Omental fat pad (tissue), 4 donors: ENCODE data around the gene KIRREL2. TPM values are rescaled to one million over a fixed set of nuclear protein-coding genes. Genes with fewer than 3 reads are reported as not detected.
A peak's percentile ranks its signal among the peaks of the same experiment; 100 is the strongest.

ENCODE experiments used
- ATAC-seq: fragments of 150-250 bp; one replicate; pipeline ENCODE4 v1.9.1; 2016; ENCODE audit warnings: mild to moderate bottlenecking, moderate library complexity; ENCODE audit not compliant: low FRiP score
- DNase-seq: peaks from one replicate; pipeline ENCODE4 v3.0.0-alpha.2; 2019; ENCODE audit warnings: low spot score
- CTCF ChIP-seq, 3 donors: fragments of 450-650 bp; IDR thresholded peaks; one replicate each; pipeline ENCODE4 v1.5.1; 2016 to 2017; ENCODE audit warnings: antibody characterized with exemption in 3 of 3, mild to moderate bottlenecking in 3 of 3, moderate library complexity in 2 of 3
- total RNA-seq, 4 donors: library from RNA; depleted of rRNA; stranded (reverse); fragments of >200 nt; gene quantifications; one replicate each; pipeline ENCODE4 v1.1.0, GENCODE V29; 2016

Gene KIRREL2
- total RNA-seq, 4 donors from 2014 or later, result 0.25 to 1.4 (median 0.48) TPM; not detected in 1

DNA sequence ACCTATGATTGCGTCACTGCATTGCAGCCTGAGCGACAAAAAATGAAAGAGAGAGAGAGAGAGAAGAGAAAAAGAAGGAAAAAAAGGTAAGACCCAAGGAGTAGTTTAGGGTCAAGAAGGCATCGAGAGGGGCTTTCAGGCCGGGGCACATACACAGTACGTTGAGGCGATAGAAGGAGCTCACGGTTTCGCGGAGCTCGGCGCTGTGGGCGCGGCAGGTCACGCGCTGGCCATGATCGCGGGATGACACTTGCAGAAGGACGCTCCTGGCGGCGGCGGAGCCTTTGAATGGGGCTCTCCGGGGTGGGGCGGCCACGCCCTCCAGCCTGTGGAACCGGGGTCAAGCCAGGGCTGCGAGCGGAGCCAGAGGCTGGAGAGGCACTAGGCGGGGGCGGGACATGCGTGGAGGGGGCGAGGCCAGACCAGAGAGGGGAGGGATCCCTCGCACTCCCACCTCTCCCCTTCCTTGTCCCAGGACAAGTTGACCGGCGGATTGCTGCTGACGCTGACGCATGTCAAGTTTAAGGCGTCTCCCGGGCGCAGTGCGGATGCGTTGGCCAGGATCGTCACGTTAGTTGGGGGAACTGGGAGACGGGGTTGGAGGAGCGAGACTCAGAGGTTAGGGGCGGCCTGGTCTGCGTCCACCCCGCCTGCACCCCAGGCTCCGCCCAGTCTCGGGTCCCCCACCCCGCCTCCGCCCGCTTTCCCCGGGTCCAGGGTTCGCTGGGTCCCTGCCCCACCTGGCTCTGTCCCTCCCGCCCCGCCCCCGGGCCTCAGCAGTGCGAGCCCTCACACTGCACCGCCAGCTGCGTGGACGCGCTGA, 11.3 kb upstream of the KIRREL2 start:
- ATAC-seq (peak; percentile 63), DNase-seq (no peak)
- TF ChIP-seq CTCF (IDR thresholded peaks at IDR 0.05), result no peak

DNA sequence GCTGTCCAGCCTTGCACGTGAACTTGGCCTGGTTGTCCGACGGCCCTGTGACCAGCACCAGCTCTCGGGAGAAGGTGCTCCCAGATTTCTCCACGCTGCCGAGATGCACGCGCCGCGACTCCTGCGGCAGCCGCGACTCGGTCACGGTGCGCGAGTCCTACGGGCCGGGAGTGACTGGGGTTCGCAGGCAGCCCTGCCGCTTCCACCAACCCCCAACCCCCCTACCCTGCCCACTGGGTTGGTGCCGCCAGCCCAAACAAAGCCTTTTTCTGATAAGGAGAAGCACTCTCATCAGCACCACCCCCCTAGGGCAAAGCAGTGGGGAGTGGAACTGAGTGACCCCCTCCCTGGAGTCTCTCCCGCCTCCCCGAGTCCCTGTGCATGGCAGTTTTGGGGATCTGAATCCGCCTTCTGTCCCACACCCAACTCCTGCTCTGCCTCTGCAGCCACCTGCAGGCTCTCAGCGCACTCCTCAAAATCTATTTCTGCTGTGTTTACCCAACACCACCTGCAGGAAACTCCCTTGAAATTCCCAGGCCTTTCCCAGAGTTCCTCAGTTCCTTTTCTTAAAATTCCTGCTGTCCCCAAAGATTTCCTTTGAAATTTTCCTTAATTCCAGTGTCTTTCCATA, 10.6 kb upstream of the KIRREL2 start:
- TF ChIP-seq CTCF (IDR thresholded peaks at IDR 0.05), result no peak
- ATAC-seq (no peak), DNase-seq (no peak)

DNA sequence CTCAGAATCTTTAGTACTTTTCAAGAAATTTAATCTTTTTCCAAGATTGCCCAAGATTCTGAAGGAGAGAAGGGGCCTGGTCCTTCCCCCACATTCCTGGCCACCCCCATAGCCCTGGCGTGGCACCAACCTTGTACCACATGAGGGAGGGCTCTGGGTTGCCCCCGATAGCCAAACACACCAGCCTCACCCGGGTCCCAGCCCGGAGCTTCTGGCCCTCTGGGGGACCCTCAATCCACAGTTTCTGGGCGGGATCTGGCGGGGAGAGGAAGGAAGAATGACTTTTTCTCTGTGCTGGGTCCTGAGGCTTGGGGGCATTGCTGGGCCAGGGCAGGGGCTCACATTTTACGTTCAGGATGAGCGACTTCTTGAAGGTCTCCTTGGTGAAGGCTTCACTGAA, 8.8 kb upstream of the KIRREL2 start:
- TF ChIP-seq CTCF (IDR thresholded peaks at IDR 0.05), result no peak
- DNase-seq (no peak), ATAC-seq (no peak)

GRCh38 chr19:35848486-35848885, 8.2 kb upstream of the KIRREL2 start:
- DNase-seq (no peak), ATAC-seq (no peak)
- no peak for TF ChIP-seq CTCF (IDR thresholded peaks at IDR 0.05)

DNA sequence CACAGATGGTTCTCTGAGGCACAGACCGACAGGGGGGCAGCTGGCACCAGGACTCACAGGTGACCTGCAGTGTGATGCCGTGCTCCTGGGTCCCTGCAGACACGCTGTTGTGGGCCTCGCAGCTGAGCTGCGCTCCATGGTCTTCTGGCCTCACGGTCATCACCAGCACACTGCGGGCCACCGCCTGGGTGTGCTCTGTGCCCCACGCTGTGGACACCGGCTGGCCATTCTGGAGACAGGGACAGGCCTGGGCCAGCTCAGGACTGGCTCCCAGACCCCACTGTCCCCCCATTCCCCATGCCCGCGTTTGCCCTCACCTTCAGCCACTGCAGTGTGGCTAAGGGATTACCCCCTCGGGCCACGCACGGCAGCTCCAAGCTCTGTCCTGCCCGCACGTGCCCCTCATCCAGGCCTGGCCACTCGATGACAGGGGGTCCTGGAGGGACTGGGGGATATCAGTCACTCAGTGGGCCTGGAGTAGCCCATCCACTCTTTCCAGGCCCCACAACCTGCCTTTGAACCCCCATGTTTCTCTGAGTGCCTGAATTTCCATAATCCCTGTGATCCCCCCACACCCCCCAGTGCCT, 7.7 kb upstream of the KIRREL2 start:
- no peak for TF ChIP-seq CTCF (IDR thresholded peaks at IDR 0.05)
- DNase-seq (no peak), ATAC-seq (no peak)

DNA sequence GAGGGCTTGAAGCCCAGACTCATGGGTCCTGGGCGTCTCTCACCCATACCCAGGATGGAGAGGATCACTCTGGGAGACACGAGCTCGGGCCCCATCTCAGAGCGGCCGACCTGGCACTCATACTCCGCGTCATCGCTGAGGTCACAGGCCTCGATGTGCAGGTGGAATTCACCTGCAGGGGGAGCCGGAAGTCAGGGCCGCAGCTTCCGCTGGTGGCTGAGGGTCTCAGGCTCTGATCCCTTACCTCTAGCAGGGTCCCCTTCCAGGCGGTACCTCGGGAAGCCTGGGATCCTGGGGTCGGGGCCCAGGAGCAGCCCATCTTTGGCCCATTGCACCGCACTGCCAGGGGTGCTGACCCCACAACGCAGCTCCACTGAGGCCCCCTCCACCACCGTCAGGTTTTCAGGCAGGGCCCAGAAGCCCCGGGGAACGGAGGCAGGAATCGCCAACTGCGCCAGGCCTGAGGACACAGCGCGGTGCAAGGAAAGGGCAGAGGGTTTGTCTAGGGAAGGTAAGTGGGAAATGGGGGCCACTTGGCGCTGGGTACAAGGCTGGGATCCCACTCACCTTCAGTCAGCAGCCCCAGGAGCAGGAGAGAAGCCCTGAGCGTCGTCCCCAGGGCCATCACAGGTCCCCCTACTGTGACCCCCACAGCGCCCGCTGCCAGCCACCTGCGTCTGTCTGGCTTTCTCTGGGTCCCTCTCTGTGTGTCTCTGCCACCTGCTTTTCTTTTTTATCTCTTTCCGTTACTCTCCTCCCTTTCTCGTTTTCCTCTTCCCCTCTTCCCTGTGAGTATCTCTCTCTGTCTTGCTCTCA, 5.3 kb upstream of the KIRREL2 start:
- DNase-seq (no peak), ATAC-seq (no peak)
- TF ChIP-seq CTCF (IDR thresholded peaks at IDR 0.05), result no peak
